GM23338 (cell line): ENCODE measurements around the gene SFRP2. TPM values are rescaled to one million over a fixed set of nuclear protein-coding genes. Genes with fewer than 3 reads are reported as not detected.

Experiments used
- ATAC-seq: fragments of 200-7000 bp; cut with Tn5 transposase; 3 replicates; pipeline ENCODE4 v1.9.1; 2020
- DNase-seq: peaks from one replicate; pipeline ENCODE4 v3.0.0-alpha.2; 2015; ENCODE audit warnings: low spot score
- H2AFZ ChIP-seq: fragments of 200-600 bp; sonication (generic); 2 replicates; pipeline ENCODE4 v1.8.0; 2016; ENCODE audit warnings: antibody characterized with exemption, mild to moderate bottlenecking, moderate library complexity
- H3F3A ChIP-seq: fragments of 200-600 bp; sonication (generic); replicated peaks from 2 replicates; pipeline ENCODE4 v1.8.0; 2017; ENCODE audit warnings: antibody characterized with exemption, mixed run types, low read depth
- H3K27ac ChIP-seq: fragments of 200-600 bp; sonication (generic); 2 replicates; pipeline ENCODE4 v1.6.1; 2016; ENCODE audit warnings: low read depth
- H3K27me3 ChIP-seq: fragments of 200-600 bp; sonication (generic); 2 replicates; pipeline ENCODE4 v1.8.0; 2016; ENCODE audit warnings: mild to moderate bottlenecking, mixed run types, moderate library complexity; ENCODE audit not compliant: insufficient read depth
- H3K36me3 ChIP-seq: fragments of 200-600 bp; sonication (generic); 2 replicates; pipeline ENCODE4 v1.8.0; 2016; ENCODE audit warnings: mild to moderate bottlenecking; ENCODE audit not compliant: insufficient read depth
- H3K4me1 ChIP-seq: fragments of 200-600 bp; sonication (generic); 2 replicates; pipeline ENCODE4 v1.8.0; 2016; ENCODE audit warnings: mild to moderate bottlenecking, moderate library complexity; ENCODE audit not compliant: insufficient read depth
- H3K4me2 ChIP-seq: fragments of 200-600 bp; sonication (generic); 2 replicates; pipeline ENCODE4 v1.7.1; 2017; ENCODE audit warnings: mixed run types
- H3K4me3 ChIP-seq: fragments of 200-600 bp; sonication (generic); 2 replicates; pipeline ENCODE4 v1.6.1; 2016; ENCODE audit warnings: mixed run types
- H3K79me2 ChIP-seq: fragments of 200-600 bp; sonication (generic); replicated peaks from 2 replicates; pipeline ENCODE4 v1.8.0; 2017; ENCODE audit warnings: mild to moderate bottlenecking; ENCODE audit not compliant: insufficient read depth
- H3K9me2 ChIP-seq: fragments of 200-600 bp; sonication (generic); 2 replicates; pipeline ENCODE4 v1.8.0; 2017; ENCODE audit not compliant: insufficient read depth
- H4K20me1 ChIP-seq: fragments of 200-600 bp; sonication (generic); replicated peaks from 2 replicates; pipeline ENCODE4 v1.8.0; 2017; ENCODE audit warnings: mild to moderate bottlenecking; ENCODE audit not compliant: insufficient read depth
- H3K27ac Mint-ChIP-seq: 2 replicates; pipeline ENCODE4 v1.8.0; 2020; ENCODE audit warnings: inconsistent platforms, mild to moderate bottlenecking, moderate library complexity, mixed read lengths
- H3K27me3 Mint-ChIP-seq: 3 replicates; pipeline ENCODE4 v1.8.0; 2022; ENCODE audit warnings: low read depth, mild to moderate bottlenecking, moderate library complexity, mixed read lengths, inconsistent platforms; ENCODE audit not compliant: insufficient read depth, poor library complexity
- H3K36me3 Mint-ChIP-seq: 3 replicates; pipeline ENCODE4 v1.8.0; 2021; ENCODE audit warnings: low read depth, mild to moderate bottlenecking, inconsistent platforms, moderate library complexity, mixed read lengths
- H3K4me1 Mint-ChIP-seq: 3 replicates; pipeline ENCODE4 v1.8.0; 2020; ENCODE audit warnings: mild to moderate bottlenecking, inconsistent platforms, mixed read lengths
- H3K4me3 Mint-ChIP-seq: 3 replicates; pipeline ENCODE4 v1.8.0; 2021; ENCODE audit warnings: moderate library complexity, mild to moderate bottlenecking, inconsistent platforms, mixed read lengths
- H3K9me3 Mint-ChIP-seq: 3 replicates; pipeline ENCODE4 v1.8.0; 2020; ENCODE audit warnings: moderate library complexity, mild to moderate bottlenecking, inconsistent platforms, mixed read lengths
- CREB1 ChIP-seq: fragments of 250-450 bp; sonication (Bioruptor Pico); IDR thresholded peaks from 2 replicates; pipeline ENCODE4 v1.5.0; 2020; ENCODE audit warnings: low read depth, mild to moderate bottlenecking, moderate library complexity
- EZH2 ChIP-seq: fragments of 200-600 bp; sonication (generic); IDR thresholded peaks from one replicate; pipeline ENCODE4 v1.8.0; 2017; ENCODE audit warnings: antibody characterized with exemption, mild to moderate bottlenecking, low read depth; ENCODE audit not compliant: unreplicated experiment
- EZH2phosphoT487 ChIP-seq: fragments of 200-600 bp; sonication (generic); IDR thresholded peaks from one replicate; pipeline ENCODE4 v1.8.1; 2018; ENCODE audit warnings: antibody characterized with exemption; ENCODE audit not compliant: unreplicated experiment
- JUNB ChIP-seq: IDR thresholded peaks from one replicate; pipeline ENCODE4 v1.6.1; 2016; ENCODE audit warnings: antibody characterized with exemption; ENCODE audit not compliant: unreplicated experiment
- POLR2AphosphoS5 ChIP-seq: IDR thresholded peaks from 2 replicates; pipeline ENCODE4 v1.6.1; 2016; ENCODE audit warnings: antibody characterized with exemption, low read depth
- STAT1 ChIP-seq: IDR thresholded peaks from one replicate; pipeline ENCODE4 v1.6.1; 2016; ENCODE audit warnings: antibody characterized with exemption; ENCODE audit not compliant: unreplicated experiment
- ZNF114 ChIP-seq: fragments of 250-450 bp; sonication (Bioruptor Pico); IDR thresholded peaks from 2 replicates; pipeline ENCODE4 v1.5.0; 2020; ENCODE audit warnings: mild to moderate bottlenecking, moderate library complexity
- ZNF331 ChIP-seq: fragments of 250-450 bp; sonication (Bioruptor Pico); IDR thresholded peaks from 2 replicates; pipeline ENCODE4 v1.5.0; 2020; ENCODE audit warnings: low read depth, mild to moderate bottlenecking, moderate library complexity
- ZNF462 ChIP-seq: fragments of 250-450 bp; sonication (Bioruptor Pico); IDR thresholded peaks from 2 replicates; pipeline ENCODE4 v1.5.0; 2020; ENCODE audit warnings: mild to moderate bottlenecking, moderate library complexity
- polyA plus RNA-seq: library from polyadenylated mRNA; unstranded; fragments of >200 nt; fragmentation: Nextera tagmentation; extraction: Ambion mirVana; gene quantifications from 2 replicates; pipeline ENCODE4 v1.2.1, GENCODE V29; 2016
- total RNA-seq: library from RNA; depleted of rRNA; stranded (reverse); fragments of >200 nt; shearing (Covaris generic); gene quantifications from 2 replicates; pipeline ENCODE4 v1.2.3, GENCODE V29; 2014

The SFRP2 gene
- total and polyA plus RNA-seq, 2 experiments from 2014 or later = 219 to 286 TPM

GRCh38 chr4:153825126-153825525, 36.2 kb upstream of the SFRP2 start:
- H3K27me3 ChIP-seq = no peaks in the 10 kb centered on the region
- H4K20me1 ChIP-seq = no peaks in the 10 kb centered on the region
- peaks cover 7% of the 10 kb centered on the region; the same call in 2 of the 3 replicates for H3K36me3 Mint-ChIP-seq
- H3K4me1 ChIP-seq = 0 out of 2 replicates have a peak, but pooled peaks cover 3% of the 10 kb centered on the region
- no peaks in the 10 kb centered on the region for H3F3A ChIP-seq
- H3K9me3 Mint-ChIP-seq = peaks cover 6% of the 10 kb centered on the region; the same call in 1 of the 3 replicates
- H2AFZ ChIP-seq = no peak overlapping the region
- H3K27ac Mint-ChIP-seq = no peak overlapping the region
- H3K79me2 ChIP-seq = no peaks in the 10 kb centered on the region
- H3K4me3 Mint-ChIP-seq = no peak overlapping the region
- ATAC-seq = no peak
- H3K9me2 ChIP-seq = 0 out of 2 replicates have a peak, but pooled peaks cover 3% of the 10 kb centered on the region
- TF ChIP-seq JUNB (no peak), ZNF462 (no peak), EZH2phosphoT487 (no peak), STAT1 (no peak), CREB1 (CRISPR knock-in tag) (no peak), EZH2 (no peak)
- no peaks in the 10 kb centered on the region for H3K27me3 Mint-ChIP-seq
- H3K4me1 Mint-ChIP-seq = peaks cover 6% of the 10 kb centered on the region; the same call in 2 of the 3 replicates
- H3K27ac ChIP-seq = no peak overlapping the region
- H3K36me3 ChIP-seq = no peaks in the 10 kb centered on the region
- no peak overlapping the region for H3K4me2 ChIP-seq
- H3K4me3 ChIP-seq = no peak overlapping the region
- no peak for DNase-seq

- Histone ChIP-seq H3K4me1 (0 out of 2 replicates have a peak, but pooled peaks cover 3% of the 10 kb centered on the region), H3F3A (no peaks in the 10 kb centered on the region), H3K27me3 (no peaks in the 10 kb centered on the region), H3K9me2 (0 out of 2 replicates have a peak, but pooled peaks cover 3% of the 10 kb centered on the region), H3K27ac (no peak overlapping the region), H4K20me1 (no peaks in the 10 kb centered on the region), H2AFZ (no peak overlapping the region), H3K79me2 (no peaks in the 10 kb centered on the region), H3K4me3 (no peak overlapping the region), H3K4me2 (no peak overlapping the region), H3K36me3 (no peaks in the 10 kb centered on the region)
- ATAC-seq (no peak), DNase-seq (no peak)
- Mint-ChIP-seq H3K4me3 (no peak overlapping the region), H3K4me1 (peaks cover 6% of the 10 kb centered on the region; the same call in 2 of the 3 replicates), H3K27me3 (no peaks in the 10 kb centered on the region), H3K9me3 (peaks cover 11% of the 10 kb centered on the region; the same call in 2 of the 3 replicates), H3K27ac (no peak overlapping the region), H3K36me3 (peaks cover 10% of the 10 kb centered on the region)
- no peak for TF ChIP-seq ZNF331
- TF ChIP-seq ZNF114 (CRISPR knock-in tag) = no peak
- TF ChIP-seq EZH2 = no peak
- no peak for TF ChIP-seq EZH2phosphoT487
- no peak for TF ChIP-seq POLR2AphosphoS5
- no peak for TF ChIP-seq STAT1
Measured at GRCh38 chr4:153824501-153824900, 35.6 kb upstream of the SFRP2 start.
